Liver (tissue), 9 donors: Measurements from ENCODE around the gene PBX4. TPM values are rescaled to one million over a fixed set of nuclear protein-coding genes. Genes with fewer than 3 reads are reported as not detected.

Experiments used
- DNase-seq: peaks from one replicate; pipeline ENCODE4 v3.0.0-alpha.2; 2017; ENCODE audit warnings: low spot score
- H3K27ac ChIP-seq, 2 donors: one replicate each; pipeline ENCODE4 v1.7.0; 2013; ENCODE audit warnings: inconsistent platforms in 2 of 2, low read length in 2 of 2, control low read depth in 1 of 2, low read depth in 1 of 2, mild to moderate bottlenecking in 1 of 2
- H3K27me3 ChIP-seq, 4 donors: one replicate each; pipeline versions ENCODE4 v1.6.1 to v1.7.0; 2013; ENCODE audit warnings: low read length in 3 of 4, inconsistent platforms in 1 of 4, mild to moderate bottlenecking in 1 of 4, moderate library complexity in 1 of 4; ENCODE audit not compliant: control insufficient read depth in 4 of 4, insufficient read depth in 4 of 4
- H3K36me3 ChIP-seq, 4 donors: one replicate each; pipeline versions ENCODE4 v1.6.1 to v1.7.0; 2013; ENCODE audit warnings: low read length in 3 of 4, mild to moderate bottlenecking in 3 of 4, low read depth in 1 of 4, moderate library complexity in 1 of 4; ENCODE audit not compliant: control insufficient read depth in 4 of 4, insufficient read depth in 3 of 4
- H3K4me1 ChIP-seq, 4 donors: one replicate each; pipeline versions ENCODE4 v1.6.1 to v1.7.0; 2013; ENCODE audit warnings: low read length in 3 of 4, mild to moderate bottlenecking in 3 of 4, moderate library complexity in 1 of 4; ENCODE audit not compliant: control insufficient read depth in 4 of 4, insufficient read depth in 4 of 4
- H3K4me3 ChIP-seq, 3 donors: one replicate each; pipeline versions ENCODE4 v1.6.1 to v1.7.0; 2013; ENCODE audit warnings: low read length in 3 of 3, control low read depth in 1 of 3, low read depth in 1 of 3, mild to moderate bottlenecking in 1 of 3
- H3K9ac ChIP-seq, 2 donors: one replicate each; pipeline ENCODE4 v1.7.0; 2013; ENCODE audit warnings: low read length in 2 of 2, mild to moderate bottlenecking in 2 of 2, moderate library complexity in 2 of 2, control low read depth in 1 of 2, low read depth in 1 of 2
- H3K9me3 ChIP-seq, 4 donors: one replicate each; pipeline versions ENCODE4 v1.6.1 to v1.7.0; 2013; ENCODE audit warnings: low read length in 3 of 4; ENCODE audit not compliant: control insufficient read depth in 4 of 4
- EGR1 ChIP-seq, 2 donors: IDR thresholded peaks; 2 replicates each; pipeline ENCODE4 v1.6.1; 2016 to 2018; ENCODE audit warnings: antibody characterized with exemption in 2 of 2, low read depth in 2 of 2
- FOXA1 ChIP-seq: IDR thresholded peaks from 2 replicates; pipeline ENCODE4 v1.6.1; 2016; ENCODE audit warnings: antibody characterized with exemption
- FOXA2 ChIP-seq: IDR thresholded peaks from 2 replicates; pipeline ENCODE4 v1.6.1; 2016; ENCODE audit warnings: antibody characterized with exemption
- GABPA ChIP-seq, 2 donors: IDR thresholded peaks in 1 of 2; conservative IDR thresholded peaks in 1 of 2; 2 replicates each; pipeline ENCODE4 v1.6.1; 2016; ENCODE audit warnings: antibody characterized with exemption in 2 of 2, mild to moderate bottlenecking in 1 of 2, moderate library complexity in 1 of 2
- HNF4A ChIP-seq, 2 donors: conservative IDR thresholded peaks; 2 replicates each; pipeline ENCODE4 v1.6.1; 2016; ENCODE audit warnings: antibody characterized with exemption in 2 of 2, mild to moderate bottlenecking in 2 of 2
- HNF4G ChIP-seq: IDR thresholded peaks from 2 replicates; pipeline ENCODE4 v1.6.1; 2016; ENCODE audit warnings: antibody characterized with exemption
- JUND ChIP-seq, 2 donors: IDR thresholded peaks; 2 replicates each; pipeline ENCODE4 v1.6.1; 2016; ENCODE audit warnings: antibody characterized with exemption in 2 of 2
- NR2F2 ChIP-seq: IDR thresholded peaks from 2 replicates; pipeline ENCODE4 v1.6.1; 2016; ENCODE audit warnings: antibody characterized with exemption
- RAD21 ChIP-seq, 2 donors: IDR thresholded peaks; 2 replicates each; pipeline ENCODE4 v1.6.1; 2016; ENCODE audit warnings: antibody characterized with exemption in 2 of 2, mild to moderate bottlenecking in 2 of 2
- SP1 ChIP-seq: IDR thresholded peaks from 2 replicates; pipeline ENCODE4 v1.6.1; 2018; ENCODE audit warnings: antibody characterized with exemption, mild to moderate bottlenecking
- TAF1 ChIP-seq: conservative IDR thresholded peaks from 2 replicates; pipeline ENCODE4 v1.6.1; 2016; ENCODE audit warnings: antibody characterized with exemption, mild to moderate bottlenecking
- YY1 ChIP-seq: IDR thresholded peaks from 2 replicates; pipeline ENCODE4 v1.6.1; 2016; ENCODE audit warnings: antibody characterized with exemption, mild to moderate bottlenecking
- WGBS: extraction: QIAGEN DNeasy Blood & Tissue Kit; methylation state at CpG from one replicate; pipeline ENCODE4 v1.1.7; 2013; 5-methylcytosine and 5-hydroxymethylcytosine counted together
- polyA plus RNA-seq, 2 donors: library from polyadenylated mRNA; stranded (reverse) in 1 of 2; unstranded in 1 of 2; fragments of 200-250 nt in 1 of 2; fragments of >200 nt in 1 of 2; fragmentation: Nextera tagmentation in 1 of 2; extraction: Ambion mirVana in 1 of 2; gene quantifications; one replicate each; pipeline versions ENCODE4 v1.2.1 to v1.2.3, GENCODE V29; 2013 to 2015
- total RNA-seq, 2 donors: library from RNA; depleted of rRNA; stranded (reverse); fragments of >200 nt; gene quantifications; one replicate each; pipeline ENCODE4 v1.2.3, GENCODE V29; 2014
- TF ChIP-seq, protein P1 (sequence below): IDR thresholded peaks from 2 replicates; pipeline ENCODE4 v1.6.1; 2016; ENCODE audit warnings: antibody characterized with exemption
- TF ChIP-seq, protein P2 (sequence below): IDR thresholded peaks from 2 replicates; pipeline ENCODE4 v1.6.1; 2016; ENCODE audit warnings: antibody characterized with exemption, mild to moderate bottlenecking
- TF ChIP-seq, protein P3 (sequence below): fragments of 150-350 bp; IDR thresholded peaks from 2 replicates; pipeline ENCODE4 v1.5.1; 2017; ENCODE audit warnings: improper control_type of control experiment, low read depth, low read length; ENCODE audit not compliant: missing input control
- TF ChIP-seq, protein P4 (sequence below): IDR thresholded peaks from 2 replicates; pipeline ENCODE4 v1.6.1; 2016; ENCODE audit warnings: antibody characterized with exemption
- TF ChIP-seq, protein P5 (sequence below): IDR thresholded peaks from 2 replicates; pipeline ENCODE4 v1.6.1; 2016; ENCODE audit warnings: antibody characterized with exemption
- donor health status: healthy.
- donor health status: healthy.
- donor health status: healthy.
- donor health status: healthy.
- donor health status: healthy.

PBX4 gene
- total and polyA plus RNA-seq, 4 donors = 0.19 to 0.59 (median 0.21) TPM; not detected in 1

DNA sequence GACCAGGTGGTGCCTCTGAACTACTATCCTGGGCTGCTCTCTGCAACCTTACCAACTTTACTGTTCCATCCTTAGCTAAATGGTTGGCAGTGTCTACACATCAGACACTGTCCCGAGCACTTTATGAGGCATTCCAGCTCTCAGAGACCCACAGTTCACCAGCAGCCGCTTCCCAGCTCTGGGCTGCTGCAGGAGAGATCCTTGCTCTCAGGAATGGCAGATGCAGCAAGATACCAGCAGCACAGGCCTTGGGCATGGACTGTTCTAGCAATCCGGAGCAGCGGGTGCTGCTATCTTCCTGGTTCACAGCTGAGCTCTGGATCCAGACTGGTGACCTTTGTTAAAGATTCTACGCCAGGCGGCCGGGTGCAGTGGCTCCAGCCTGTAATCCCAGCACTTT is 12.9 kb upstream of the PBX4 start:
- TF ChIP-seq, protein P1, sequence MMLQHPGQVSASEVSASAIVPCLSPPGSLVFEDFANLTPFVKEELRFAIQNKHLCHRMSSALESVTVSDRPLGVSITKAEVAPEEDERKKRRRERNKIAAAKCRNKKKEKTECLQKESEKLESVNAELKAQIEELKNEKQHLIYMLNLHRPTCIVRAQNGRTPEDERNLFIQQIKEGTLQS = no peak
- TF ChIP-seq FOXA1 (no peak), RAD21 (IDR thresholded peaks at IDR 0.05) (no peak), YY1 (no peak), SP1 (no peak), EGR1 (IDR thresholded peaks at IDR 0.05; ENCODE audit: low read depth in 2 of 2) (no peak), FOXA2 (no peak), HNF4G (no peak), GABPA (IDR thresholded peaks at IDR 0.05 in 1 of 2, conservative IDR thresholded peaks at IDR 0.05 in 1 of 2) (no peak), HNF4A (conservative IDR thresholded peaks at IDR 0.05) (no peak), NR2F2 (no peak), TAF1 (no peak), JUND (IDR thresholded peaks at IDR 0.05) (no peak)
- TF ChIP-seq, protein P2, sequence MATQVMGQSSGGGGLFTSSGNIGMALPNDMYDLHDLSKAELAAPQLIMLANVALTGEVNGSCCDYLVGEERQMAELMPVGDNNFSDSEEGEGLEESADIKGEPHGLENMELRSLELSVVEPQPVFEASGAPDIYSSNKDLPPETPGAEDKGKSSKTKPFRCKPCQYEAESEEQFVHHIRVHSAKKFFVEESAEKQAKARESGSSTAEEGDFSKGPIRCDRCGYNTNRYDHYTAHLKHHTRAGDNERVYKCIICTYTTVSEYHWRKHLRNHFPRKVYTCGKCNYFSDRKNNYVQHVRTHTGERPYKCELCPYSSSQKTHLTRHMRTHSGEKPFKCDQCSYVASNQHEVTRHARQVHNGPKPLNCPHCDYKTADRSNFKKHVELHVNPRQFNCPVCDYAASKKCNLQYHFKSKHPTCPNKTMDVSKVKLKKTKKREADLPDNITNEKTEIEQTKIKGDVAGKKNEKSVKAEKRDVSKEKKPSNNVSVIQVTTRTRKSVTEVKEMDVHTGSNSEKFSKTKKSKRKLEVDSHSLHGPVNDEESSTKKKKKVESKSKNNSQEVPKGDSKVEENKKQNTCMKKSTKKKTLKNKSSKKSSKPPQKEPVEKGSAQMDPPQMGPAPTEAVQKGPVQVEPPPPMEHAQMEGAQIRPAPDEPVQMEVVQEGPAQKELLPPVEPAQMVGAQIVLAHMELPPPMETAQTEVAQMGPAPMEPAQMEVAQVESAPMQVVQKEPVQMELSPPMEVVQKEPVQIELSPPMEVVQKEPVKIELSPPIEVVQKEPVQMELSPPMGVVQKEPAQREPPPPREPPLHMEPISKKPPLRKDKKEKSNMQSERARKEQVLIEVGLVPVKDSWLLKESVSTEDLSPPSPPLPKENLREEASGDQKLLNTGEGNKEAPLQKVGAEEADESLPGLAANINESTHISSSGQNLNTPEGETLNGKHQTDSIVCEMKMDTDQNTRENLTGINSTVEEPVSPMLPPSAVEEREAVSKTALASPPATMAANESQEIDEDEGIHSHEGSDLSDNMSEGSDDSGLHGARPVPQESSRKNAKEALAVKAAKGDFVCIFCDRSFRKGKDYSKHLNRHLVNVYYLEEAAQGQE = no peak
- TF ChIP-seq, protein P3, sequence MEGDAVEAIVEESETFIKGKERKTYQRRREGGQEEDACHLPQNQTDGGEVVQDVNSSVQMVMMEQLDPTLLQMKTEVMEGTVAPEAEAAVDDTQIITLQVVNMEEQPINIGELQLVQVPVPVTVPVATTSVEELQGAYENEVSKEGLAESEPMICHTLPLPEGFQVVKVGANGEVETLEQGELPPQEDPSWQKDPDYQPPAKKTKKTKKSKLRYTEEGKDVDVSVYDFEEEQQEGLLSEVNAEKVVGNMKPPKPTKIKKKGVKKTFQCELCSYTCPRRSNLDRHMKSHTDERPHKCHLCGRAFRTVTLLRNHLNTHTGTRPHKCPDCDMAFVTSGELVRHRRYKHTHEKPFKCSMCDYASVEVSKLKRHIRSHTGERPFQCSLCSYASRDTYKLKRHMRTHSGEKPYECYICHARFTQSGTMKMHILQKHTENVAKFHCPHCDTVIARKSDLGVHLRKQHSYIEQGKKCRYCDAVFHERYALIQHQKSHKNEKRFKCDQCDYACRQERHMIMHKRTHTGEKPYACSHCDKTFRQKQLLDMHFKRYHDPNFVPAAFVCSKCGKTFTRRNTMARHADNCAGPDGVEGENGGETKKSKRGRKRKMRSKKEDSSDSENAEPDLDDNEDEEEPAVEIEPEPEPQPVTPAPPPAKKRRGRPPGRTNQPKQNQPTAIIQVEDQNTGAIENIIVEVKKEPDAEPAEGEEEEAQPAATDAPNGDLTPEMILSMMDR = no peak
- TF ChIP-seq, protein P4, sequence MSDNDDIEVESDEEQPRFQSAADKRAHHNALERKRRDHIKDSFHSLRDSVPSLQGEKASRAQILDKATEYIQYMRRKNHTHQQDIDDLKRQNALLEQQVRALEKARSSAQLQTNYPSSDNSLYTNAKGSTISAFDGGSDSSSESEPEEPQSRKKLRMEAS = no peak
- TF ChIP-seq, protein P5, sequence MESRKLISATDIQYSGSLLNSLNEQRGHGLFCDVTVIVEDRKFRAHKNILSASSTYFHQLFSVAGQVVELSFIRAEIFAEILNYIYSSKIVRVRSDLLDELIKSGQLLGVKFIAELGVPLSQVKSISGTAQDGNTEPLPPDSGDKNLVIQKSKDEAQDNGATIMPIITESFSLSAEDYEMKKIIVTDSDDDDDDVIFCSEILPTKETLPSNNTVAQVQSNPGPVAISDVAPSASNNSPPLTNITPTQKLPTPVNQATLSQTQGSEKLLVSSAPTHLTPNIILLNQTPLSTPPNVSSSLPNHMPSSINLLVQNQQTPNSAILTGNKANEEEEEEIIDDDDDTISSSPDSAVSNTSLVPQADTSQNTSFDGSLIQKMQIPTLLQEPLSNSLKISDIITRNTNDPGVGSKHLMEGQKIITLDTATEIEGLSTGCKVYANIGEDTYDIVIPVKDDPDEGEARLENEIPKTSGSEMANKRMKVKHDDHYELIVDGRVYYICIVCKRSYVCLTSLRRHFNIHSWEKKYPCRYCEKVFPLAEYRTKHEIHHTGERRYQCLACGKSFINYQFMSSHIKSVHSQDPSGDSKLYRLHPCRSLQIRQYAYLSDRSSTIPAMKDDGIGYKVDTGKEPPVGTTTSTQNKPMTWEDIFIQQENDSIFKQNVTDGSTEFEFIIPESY = no peak
- no peak overlapping the region for H3K9ac ChIP-seq
- H3K9me3 ChIP-seq = no peaks in the 10 kb centered on the region
- peaks cover 0 to 12% (median 5%) of the 10 kb centered on the region in 4 donors for H3K36me3 ChIP-seq
- H3K4me1 ChIP-seq = peaks cover 0 to 8% (median 3%) of the 10 kb centered on the region in 4 donors
- H3K4me3 ChIP-seq = no peak overlapping the region
- no peak overlapping the region for H3K27ac ChIP-seq
- 94% methylated on average over 7 of the region's 7 CpGs for WGBS
- DNase-seq = no peak
- peaks cover 0 to 2% (median 0%) of the 10 kb centered on the region in 4 donors for H3K27me3 ChIP-seq
